Lung (tissue), 12 donors: ENCODE data around the gene CNDP2. TPM values are rescaled to one million over a fixed set of nuclear protein-coding genes. Genes with fewer than 3 reads are reported as not detected.
A peak's percentile ranks its signal among the peaks of the same experiment; 100 is the strongest.

Source experiments
- ATAC-seq: fragments of 200-7000 bp; cut with Tn5 transposase; one replicate; pipeline ENCODE4 v1.9.1; 2020; ENCODE audit warnings: moderate number of reproducible peaks; ENCODE audit not compliant: insufficient read depth, low FRiP score
- DNase-seq, 3 donors: peaks; one replicate each; pipeline ENCODE4 v3.0.0-alpha.2; 2013 to 2017
- H3K27ac ChIP-seq, 2 donors: one replicate each; pipeline ENCODE4 v1.5.1; 2013; ENCODE audit warnings: mild to moderate bottlenecking in 2 of 2, moderate library complexity in 2 of 2, control low read depth in 1 of 2, inconsistent platforms in 1 of 2, low read depth in 1 of 2, low read length in 1 of 2
- H3K27me3 ChIP-seq, 3 donors: one replicate each; pipeline ENCODE4 v1.5.1; 2013; ENCODE audit warnings: low read length in 2 of 3; ENCODE audit not compliant: control insufficient read depth in 3 of 3, insufficient read depth in 3 of 3
- H3K36me3 ChIP-seq, 4 donors: one replicate each; pipeline ENCODE4 v1.5.1; 2013; ENCODE audit warnings: low read length in 4 of 4, mild to moderate bottlenecking in 1 of 4, moderate library complexity in 1 of 4; ENCODE audit not compliant: control insufficient read depth in 4 of 4, insufficient read depth in 4 of 4
- H3K4me1 ChIP-seq, 5 donors: one replicate each; pipeline ENCODE4 v1.5.1; 2013; ENCODE audit warnings: low read length in 5 of 5, mild to moderate bottlenecking in 2 of 5, moderate library complexity in 1 of 5; ENCODE audit not compliant: control insufficient read depth in 5 of 5, insufficient read depth in 5 of 5
- H3K4me3 ChIP-seq: one replicate; pipeline ENCODE4 v1.5.1; 2013; ENCODE audit warnings: mild to moderate bottlenecking, control low read depth, moderate library complexity
- H3K9ac ChIP-seq, 2 donors: one replicate each; pipeline ENCODE4 v1.5.1; 2013; ENCODE audit warnings: low read length in 2 of 2, control low read depth in 1 of 2; ENCODE audit not compliant: insufficient read depth in 1 of 2
- H3K9me3 ChIP-seq, 4 donors: one replicate each; pipeline ENCODE4 v1.5.1; 2013; ENCODE audit warnings: low read length in 3 of 4, mild to moderate bottlenecking in 1 of 4, moderate library complexity in 1 of 4; ENCODE audit not compliant: control insufficient read depth in 4 of 4, insufficient read depth in 3 of 4
- CTCF ChIP-seq: IDR thresholded peaks from 2 replicates; pipeline ENCODE4 v1.5.1; 2012; ENCODE audit warnings: mild to moderate bottlenecking; ENCODE audit errors: control extremely low read depth, extremely low read depth
- WGBS, 2 donors: extraction: QIAGEN DNeasy Blood & Tissue Kit; methylation state at CpG; one replicate each; pipeline ENCODE4 v1.1.7; 2013; 5-methylcytosine and 5-hydroxymethylcytosine counted together
- polyA plus RNA-seq, 2 donors: library from polyadenylated mRNA; stranded (reverse); fragments of 200-250 nt; gene quantifications; one replicate each; pipeline ENCODE4 v1.2.1, GENCODE V29; 2013
- total RNA-seq, 2 donors: library from RNA; depleted of rRNA in 1 of 2; stranded (reverse); fragments of >200 nt in 1 of 2; gene quantifications; one replicate each; pipeline ENCODE4 v1.2.1, GENCODE V29; 2014 to 2021
- donor health status: control.
- donor health status: control.
- donor health status: Bipolar disorder and iron deficiency.
- donor health status: healthy.
- donor health status: DM: yes; HTN: yes; CAD: no.

Gene CNDP2
- total and polyA plus RNA-seq, 4 donors, result 152 to 311 (median 191) TPM

GRCh38 chr18:74550886-74551285 lies 54.7 kb downstream of the CNDP2 start:
- WGBS, 2 donors, result 93 to 95% methylated on average over 6 of the region's 6 CpGs
- H3K27ac ChIP-seq, result no peak overlapping the region

GRCh38 chr18:74551452-74551851 lies 55.3 kb downstream of the CNDP2 start:
- no peak overlapping the region for H3K4me3 ChIP-seq
- H3K4me1 ChIP-seq, result peaks cover 0 to 10% (median 0%) of the 10 kb centered on the region in 5 donors
- H3K27ac ChIP-seq, result no peak overlapping the region
- no peak for ATAC-seq
- DNase-seq, result no peak
- no peak overlapping the region for H3K9ac ChIP-seq
- peaks cover 0 to 5% (median 3%) of the 10 kb centered on the region in 4 donors for H3K9me3 ChIP-seq
- no peaks in the 10 kb centered on the region for H3K36me3 ChIP-seq
- no peaks in the 10 kb centered on the region for H3K27me3 ChIP-seq
- 42 to 59% methylated on average over 3 of the region's 3 CpGs for WGBS, 2 donors
- TF ChIP-seq CTCF, result no peak

More at GRCh38 chr18:74550886-74551285, 54.7 kb downstream of the CNDP2 start:
- peaks cover 0 to 10% (median 0%) of the 10 kb centered on the region in 5 donors for H3K4me1 ChIP-seq
- no peak overlapping the region for H3K9ac ChIP-seq
- H3K36me3 ChIP-seq, result no peaks in the 10 kb centered on the region
- H3K9me3 ChIP-seq, result peaks cover 0 to 5% (median 3%) of the 10 kb centered on the region in 4 donors
- no peaks in the 10 kb centered on the region for H3K27me3 ChIP-seq
- TF ChIP-seq CTCF, result no peak
- DNase-seq (no peak), ATAC-seq (no peak)
- H3K4me3 ChIP-seq, result no peak overlapping the region

- Histone ChIP-seq H3K36me3 (no peaks in the 10 kb centered on the region), H3K4me1 (peaks cover 0 to 4% (median 0%) of the 10 kb centered on the region in 5 donors), H3K9ac (peak overlapping the region in 1 of 2 donors; percentile 13), H3K27ac (no peak overlapping the region), H3K27me3 (no peaks in the 10 kb centered on the region), H3K4me3 (no peak overlapping the region), H3K9me3 (peaks cover 0 to 5% (median 3%) of the 10 kb centered on the region in 4 donors)
- WGBS, 2 donors, result 23 to 33% methylated on average over 5 of the region's 5 CpGs
- ATAC-seq (peak; percentile 95), DNase-seq (peak; percentile 84 to 93 (median 89))
- TF ChIP-seq CTCF, result peak; percentile 87
Observed at GRCh38 chr18:74551936-74552555, 55.9 kb downstream of the CNDP2 start.
